Spleen (tissue), 11 donors: ENCODE measurements around the gene PLXNA1. TPM values are rescaled to one million over a fixed set of nuclear protein-coding genes. Genes with fewer than 3 reads are reported as not detected.
A peak's percentile ranks its signal among the peaks of the same experiment; 100 is the strongest.

Experiments
- DNase-seq: peaks from one replicate; pipeline ENCODE4 v3.0.0-alpha.2; 2020
- H3K27ac ChIP-seq, 8 donors: fragments of 200-600 bp; sonication (generic) in 7 of 8; 1 replicate in 4 of 8; 2 replicates in 4 of 8; pipeline versions ENCODE4 v1.5.0 to v1.8.0; 2016 to 2021; ENCODE audit warnings: inconsistent platforms in 4 of 8, mild to moderate bottlenecking in 4 of 8, moderate library complexity in 1 of 8
- H3K27me3 ChIP-seq, 7 donors: fragments of 200-600 bp; sonication (generic) in 6 of 7; replicated peaks in 1 of 7; 1 replicate in 4 of 7; 2 replicates in 3 of 7; pipeline versions ENCODE4 v1.5.0 to v1.8.0; 2016 to 2021; ENCODE audit warnings: inconsistent platforms in 3 of 7, mild to moderate bottlenecking in 1 of 7
- H3K36me3 ChIP-seq, 6 donors: fragments of 200-600 bp; sonication (generic) in 5 of 6; 1 replicate in 4 of 6; 2 replicates in 2 of 6; pipeline versions ENCODE4 v1.5.0 to v1.8.0; 2016 to 2021; ENCODE audit warnings: inconsistent platforms in 2 of 6
- H3K4me1 ChIP-seq, 6 donors: fragments of 200-600 bp; sonication (generic) in 5 of 6; 1 replicate in 3 of 6; 2 replicates in 3 of 6; pipeline versions ENCODE4 v1.5.0 to v1.8.0; 2016 to 2021; ENCODE audit warnings: inconsistent platforms in 3 of 6
- H3K4me3 ChIP-seq, 8 donors: fragments of 200-600 bp; sonication (generic) in 7 of 8; 1 replicate in 4 of 8; 2 replicates in 4 of 8; pipeline versions ENCODE4 v1.5.0 to v1.8.0; 2016 to 2021; ENCODE audit warnings: inconsistent platforms in 4 of 8, mild to moderate bottlenecking in 4 of 8, moderate library complexity in 2 of 8
- H3K9me3 ChIP-seq, 8 donors: fragments of 200-600 bp; sonication (generic) in 7 of 8; 1 replicate in 4 of 8; 2 replicates in 4 of 8; pipeline versions ENCODE4 v1.5.0 to v1.8.0; 2016 to 2021; ENCODE audit warnings: inconsistent platforms in 4 of 8
- CTCF ChIP-seq, 11 experiments: fragments of 200-600 bp in 7 of 11; fragments of 450-650 bp in 4 of 11; sonication (generic) in 4 of 11; IDR thresholded peaks in 8 of 11; conservative IDR thresholded peaks in 3 of 11; 1 replicate in 7 of 11; 2 replicates in 4 of 11; pipeline versions ENCODE4 v1.4.0 to v1.8.0; 2016 to 2021; ENCODE audit warnings: antibody characterized with exemption in 11 of 11, inconsistent platforms in 4 of 11, mild to moderate bottlenecking in 1 of 11
- POLR2A ChIP-seq, 3 donors: fragments of 450-650 bp; IDR thresholded peaks; one replicate each; pipeline ENCODE4 v1.5.1; 2017; ENCODE audit warnings: antibody characterized with exemption in 3 of 3, mild to moderate bottlenecking in 1 of 3
- POLR2AphosphoS5 ChIP-seq, 3 donors: sonication (generic); formaldehyde crosslinking; IDR thresholded peaks; one replicate each; pipeline ENCODE4 v1.5.1; 2017; ENCODE audit warnings: antibody characterized with exemption in 3 of 3
- WGBS, 5 donors: extraction: QIAGEN DNeasy Blood & Tissue Kit in 3 of 5; methylation state at CpG; one replicate each; pipeline versions ENCODE4 v1.1.5 to v1.1.7; 2013 to 2018; 5-methylcytosine and 5-hydroxymethylcytosine counted together
- intact Hi-C: fragments of 100-400 bp; cut with DNase I; formaldehyde crosslinking; loops from one replicate; pipeline ENCODE4 v1.15.0; 2023; ENCODE audit warnings: low total_unique reads
- polyA plus RNA-seq, 3 donors: library from polyadenylated mRNA; stranded (reverse); fragments of 200-250 nt; gene quantifications; one replicate each; pipeline ENCODE4 v1.2.1, GENCODE V29; 2013
- total RNA-seq, 7 donors: library from RNA; depleted of rRNA in 3 of 7; stranded (reverse); fragments of >200 nt in 3 of 7; fragmentation: NEBNext Ultra II Directional in 4 of 7; extraction: Animal tissue kit (Norgen Biotek cat#: 25700) in 4 of 7; gene quantifications; one replicate each; pipeline versions ENCODE4 v1.1.0 to v1.2.1, GENCODE V29; 2016 to 2021
- donor health status: healthy with polysubstance abuse.
- donor health status: DM: no; HTN: no; CAD: no; lungs with moderate emphysema.
- donor health status: DM: no; HTN: no; CAD: no.
- donor health status: Bipolar disorder and iron deficiency.
- donor health status: healthy.
- donor health status: DM: no; HTN: no; CAD: no.
- donor health status: DM: yes; HTN: yes; CAD: no.

PLXNA1 gene
- total and polyA plus RNA-seq, 10 donors = 3.7 to 47.6 (median 31.0) TPM

- intact Hi-C loops = no loop called here
These were observed 12.8 kb upstream of the PLXNA1 start for GRCh38 chr3:126970101-126970500.

GRCh38 chr3:126970921-126971320 lies 12.0 kb upstream of the PLXNA1 start:
- TF ChIP-seq CTCF (IDR thresholded peaks at IDR 0.05 in 8 of 11, conservative IDR thresholded peaks at IDR 0.05 in 3 of 11) = no peak
- TF ChIP-seq POLR2AphosphoS5 (IDR thresholded peaks at IDR 0.05) = no peak
- no peak for TF ChIP-seq POLR2A (IDR thresholded peaks at IDR 0.05)

More at GRCh38 chr3:126970101-126970500, 12.8 kb upstream of the PLXNA1 start:
- no peaks in the 10 kb centered on the region for H3K36me3 ChIP-seq
- DNase-seq = no peak
- peaks cover 0 to 17% (median 14%) of the 10 kb centered on the region in 8 donors for H3K9me3 ChIP-seq
- no peak for TF ChIP-seq CTCF (IDR thresholded peaks at IDR 0.05 in 8 of 11, conservative IDR thresholded peaks at IDR 0.05 in 3 of 11)
- TF ChIP-seq POLR2A (IDR thresholded peaks at IDR 0.05) = no peak
- no peak for TF ChIP-seq POLR2AphosphoS5 (IDR thresholded peaks at IDR 0.05)
- WGBS, 5 donors = 79 to 92% (median 83%) methylated on average over 4 to 5 of the region's 5 CpGs
- H3K4me1 ChIP-seq = peaks cover 0 to 15% (median 5%) of the 10 kb centered on the region in 6 donors
- no peak overlapping the region for H3K27ac ChIP-seq
- H3K27me3 ChIP-seq = peaks cover 0 to 31% (median 0%) of the 10 kb centered on the region in 7 donors
- H3K4me3 ChIP-seq = no peak overlapping the region

GRCh38 chr3:126971891-126972351 lies 11.0 kb upstream of the PLXNA1 start:
- peak overlapping the region in 5 of 8 donors; percentile 36 to 80 (median 59) for H3K27ac ChIP-seq
- no peak for DNase-seq
- no peaks in the 10 kb centered on the region for H3K36me3 ChIP-seq
- TF ChIP-seq POLR2AphosphoS5 (IDR thresholded peaks at IDR 0.05) = peak; percentile 70 to 79 (median 71)
- no peak for TF ChIP-seq CTCF (IDR thresholded peaks at IDR 0.05 in 8 of 11, conservative IDR thresholded peaks at IDR 0.05 in 3 of 11)
- peaks cover 0 to 15% (median 5%) of the 10 kb centered on the region in 6 donors for H3K4me1 ChIP-seq
- intact Hi-C loops = no loop called here
- peaks cover 0 to 26% (median 19%) of the 10 kb centered on the region in 8 donors for H3K9me3 ChIP-seq
- no peak overlapping the region for H3K4me3 ChIP-seq
- WGBS, 5 donors = 15 to 33% (median 28%) methylated on average over 8 to 13 of the region's 13 CpGs
- peaks cover 0 to 27% (median 0%) of the 10 kb centered on the region in 7 donors for H3K27me3 ChIP-seq

More at GRCh38 chr3:126970921-126971320, 12.0 kb upstream of the PLXNA1 start:
- Histone ChIP-seq H3K4me1 (peaks cover 0 to 15% (median 5%) of the 10 kb centered on the region in 6 donors), H3K27me3 (peaks cover 0 to 31% (median 0%) of the 10 kb centered on the region in 7 donors), H3K9me3 (peaks cover 0 to 25% (median 19%) of the 10 kb centered on the region in 8 donors), H3K4me3 (no peak overlapping the region), H3K27ac (no peak overlapping the region), H3K36me3 (no peaks in the 10 kb centered on the region)
- DNase-seq = no peak
- WGBS, 5 donors = 88 to 96% (median 93%) methylated on average over 5 of the region's 5 CpGs
- intact Hi-C loops = no loop called here

- Histone ChIP-seq H3K27me3 (peaks cover 0 to 27% (median 0%) of the 10 kb centered on the region in 7 donors), H3K9me3 (peaks cover 0 to 26% (median 19%) of the 10 kb centered on the region in 8 donors), H3K27ac (peak overlapping the region in 3 of 8 donors; percentile 59 to 80 (median 67)), H3K4me3 (no peak overlapping the region), H3K36me3 (no peaks in the 10 kb centered on the region), H3K4me1 (peaks cover 0 to 15% (median 5%) of the 10 kb centered on the region in 6 donors)
- DNase-seq = no peak
- intact Hi-C loops = no loop called here
- WGBS, 5 donors = 80 to 91% (median 85%) methylated on average over 3 to 5 of the region's 5 CpGs
- no peak for TF ChIP-seq CTCF (IDR thresholded peaks at IDR 0.05 in 8 of 11, conservative IDR thresholded peaks at IDR 0.05 in 3 of 11)
- TF ChIP-seq POLR2A (IDR thresholded peaks at IDR 0.05) = no peak
- no peak for TF ChIP-seq POLR2AphosphoS5 (IDR thresholded peaks at IDR 0.05)
These were observed 10.0 kb upstream of the PLXNA1 start for GRCh38 chr3:126972866-126973265.
